Immature natural killer cell (primary cell): ENCODE measurements around the gene PSAPL1. TPM values are rescaled to one million over a fixed set of nuclear protein-coding genes. Genes with fewer than 3 reads are reported as not detected.

Experiments
- polyA plus RNA-seq, 3 donors: library from polyadenylated mRNA; unstranded; fragments of 300-500 nt; fragmentation: Illumina TruSeq; gene quantifications; one replicate each; pipeline ENCODE4 v1.2.3, GENCODE V29; 2021

PSAPL1 gene
- polyA plus RNA-seq, 3 donors from 2014 or later = not detected

Other genes starting within 250 kb of the PSAPL1 start
- gene SORCS2, start 242.4 kb downstream of the PSAPL1 start, polyA plus RNA-seq = under 1 TPM in 2 of 3 donors, not detected in 1; 0.04 to 0.16 TPM